ENCODE results near the gene IL7R. TPM values are rescaled to one million over a fixed set of nuclear protein-coding genes. Genes with fewer than 3 reads are reported as not detected.

The IL7R gene
- total RNA-seq, 1 experiment from 2014 or later = not detected

DNA sequence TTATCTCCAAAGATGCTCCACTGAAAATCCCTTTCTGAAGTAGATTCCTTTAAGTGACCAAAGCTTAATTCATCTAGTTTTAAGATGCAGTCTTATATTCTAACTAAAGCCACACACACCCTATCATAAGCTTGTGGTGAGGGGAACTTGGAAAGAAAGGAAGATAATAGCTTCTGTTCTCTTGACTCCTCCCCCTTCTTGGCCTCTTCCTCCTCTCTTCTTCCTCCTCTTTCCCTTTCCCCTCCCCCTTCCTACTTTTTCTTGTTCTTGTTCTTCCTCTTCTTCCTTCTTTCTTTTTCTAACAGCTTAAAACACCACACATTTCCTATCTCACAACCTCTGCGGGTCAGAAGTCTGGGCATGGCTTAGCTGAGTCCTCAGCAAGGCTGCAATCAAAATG, 23.5 kb downstream of the IL7R start:
- H3K9me3 ChIP-seq (ENCODE audit: control insufficient read depth, low read depth, low read length) = no peaks in the 10 kb centered on the region
- H3K27ac Mint-ChIP-seq = no peak overlapping the region
- H3T11ph ChIP-seq (ENCODE audit: low read length) = no peak overlapping the region
- no peak for DNase-seq
- H2BK20ac ChIP-seq (ENCODE audit: low read depth, low read length, poor library complexity, severe bottlenecking) = no peak overlapping the region
- H2AK5ac ChIP-seq (ENCODE audit: insufficient read length, low read length) = no peak overlapping the region
- no peak overlapping the region for H2BK120ac ChIP-seq (ENCODE audit: low read depth, low read length, poor library complexity, severe bottlenecking)
- no peaks in the 10 kb centered on the region for H3K36me3 Mint-ChIP-seq (ENCODE audit: insufficient read depth in 1 of 3, low read depth in 3 of 3)
- no peaks in the 10 kb centered on the region for H3K4me1 ChIP-seq (ENCODE audit: insufficient read depth, low read length)
- no peak overlapping the region for H2BK15ac ChIP-seq (ENCODE audit: low read depth, low read length)
- no peak overlapping the region for H3K56ac ChIP-seq (ENCODE audit: insufficient read length, low read depth, low read length)
- H3K4me1 Mint-ChIP-seq = peaks cover 0 to 5% of the 10 kb centered on the region in 2 experiments; a peak in 2 of 4 replicates
- no peak overlapping the region for H2BK12ac ChIP-seq (ENCODE audit: insufficient read length, low read depth, low read length)
- no peak overlapping the region for H2AFZ ChIP-seq (ENCODE audit: low read length)
- no peak overlapping the region for H4K5ac ChIP-seq (ENCODE audit: insufficient read length, low read depth, low read length)
- no peaks in the 10 kb centered on the region for H4K20me1 ChIP-seq (ENCODE audit: control insufficient read depth, insufficient read depth, insufficient read length)
- no peaks in the 10 kb centered on the region; the same call in 1 of the 2 replicates for H3K27me3 Mint-ChIP-seq (ENCODE audit: low read depth)
- H3K9me3 Mint-ChIP-seq = no peaks in the 10 kb centered on the region; a peak in 1 of 5 replicates
- no peaks in the 10 kb centered on the region for H3K23me2 ChIP-seq (ENCODE audit: insufficient read length, low read depth, low read length, poor library complexity, severe bottlenecking)
- H3K23ac ChIP-seq (ENCODE audit: insufficient read length, low read depth, low read length) = no peak overlapping the region
- WGBS (ENCODE audit: extremely low coverage, insufficient read length, low lambda C conversion rate) = no CpG with 5 or more reads among the region's 1 CpG
- no peak overlapping the region for H2BK5ac ChIP-seq (ENCODE audit: insufficient read length, low read length)
- H3K27ac ChIP-seq (ENCODE audit: insufficient read length, low read depth, low read length) = no peak overlapping the region
- no peak overlapping the region for H3K14ac ChIP-seq (ENCODE audit: insufficient read depth, low read length)
- TF ChIP-seq, protein P1, sequence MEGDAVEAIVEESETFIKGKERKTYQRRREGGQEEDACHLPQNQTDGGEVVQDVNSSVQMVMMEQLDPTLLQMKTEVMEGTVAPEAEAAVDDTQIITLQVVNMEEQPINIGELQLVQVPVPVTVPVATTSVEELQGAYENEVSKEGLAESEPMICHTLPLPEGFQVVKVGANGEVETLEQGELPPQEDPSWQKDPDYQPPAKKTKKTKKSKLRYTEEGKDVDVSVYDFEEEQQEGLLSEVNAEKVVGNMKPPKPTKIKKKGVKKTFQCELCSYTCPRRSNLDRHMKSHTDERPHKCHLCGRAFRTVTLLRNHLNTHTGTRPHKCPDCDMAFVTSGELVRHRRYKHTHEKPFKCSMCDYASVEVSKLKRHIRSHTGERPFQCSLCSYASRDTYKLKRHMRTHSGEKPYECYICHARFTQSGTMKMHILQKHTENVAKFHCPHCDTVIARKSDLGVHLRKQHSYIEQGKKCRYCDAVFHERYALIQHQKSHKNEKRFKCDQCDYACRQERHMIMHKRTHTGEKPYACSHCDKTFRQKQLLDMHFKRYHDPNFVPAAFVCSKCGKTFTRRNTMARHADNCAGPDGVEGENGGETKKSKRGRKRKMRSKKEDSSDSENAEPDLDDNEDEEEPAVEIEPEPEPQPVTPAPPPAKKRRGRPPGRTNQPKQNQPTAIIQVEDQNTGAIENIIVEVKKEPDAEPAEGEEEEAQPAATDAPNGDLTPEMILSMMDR (conservative IDR thresholded peaks at IDR 0.05) = no peak
- H3K27me3 ChIP-seq (ENCODE audit: insufficient read depth, low read length) = no peaks in the 10 kb centered on the region
- H3K18ac ChIP-seq (ENCODE audit: insufficient read length, low read depth, low read length) = no peak overlapping the region
- no peak overlapping the region for H3K9ac ChIP-seq (ENCODE audit: extremely low read depth, insufficient read length, low read length)
- no peaks in the 10 kb centered on the region for H3K79me1 ChIP-seq (ENCODE audit: insufficient read depth, low read depth, low read length, poor library complexity, severe bottlenecking)
- H3K79me2 ChIP-seq (ENCODE audit: insufficient read depth, low read length) = no peaks in the 10 kb centered on the region
- no peak overlapping the region for H3K4me3 Mint-ChIP-seq
- no peak overlapping the region for H4K91ac ChIP-seq (ENCODE audit: insufficient read length, low read depth, low read length)
- no peak overlapping the region for H4K8ac ChIP-seq (replicated peaks; ENCODE audit: insufficient read length, low read depth, low read length)
- H3K4ac ChIP-seq (ENCODE audit: low read depth, low read length) = no peak overlapping the region
- no peak overlapping the region for H3K4me2 ChIP-seq (ENCODE audit: insufficient read depth, insufficient read length, low read length)
